Ascending aorta (tissue), 2 donors: ENCODE results near the gene RANBP3. TPM values are rescaled to one million over a fixed set of nuclear protein-coding genes. Genes with fewer than 3 reads are reported as not detected.

Experiments
- DNase-seq, 2 donors: peaks; one replicate each; pipeline ENCODE4 v3.0.0-alpha.2; 2019; ENCODE audit warnings: low spot score in 2 of 2
- H3K27ac ChIP-seq, 2 donors: fragments of 200-600 bp; sonication (generic); one replicate each; pipeline ENCODE4 v1.5.1; 2016 to 2017; ENCODE audit warnings: mild to moderate bottlenecking in 1 of 2
- H3K27me3 ChIP-seq: fragments of 200-600 bp; sonication (generic); one replicate; pipeline ENCODE4 v1.5.1; 2017
- H3K36me3 ChIP-seq, 2 donors: fragments of 200-600 bp; sonication (generic); one replicate each; pipeline ENCODE4 v1.5.1; 2016
- H3K4me1 ChIP-seq, 2 donors: fragments of 200-600 bp; sonication (generic); one replicate each; pipeline ENCODE4 v1.5.1; 2016 to 2017; ENCODE audit warnings: mild to moderate bottlenecking in 1 of 2
- H3K4me3 ChIP-seq, 2 donors: fragments of 200-600 bp; sonication (generic); one replicate each; pipeline ENCODE4 v1.5.1; 2016 to 2017; ENCODE audit warnings: mild to moderate bottlenecking in 1 of 2
- H3K9me3 ChIP-seq, 2 donors: fragments of 200-600 bp; sonication (generic); one replicate each; pipeline ENCODE4 v1.5.1; 2016
- CTCF ChIP-seq, 3 experiments: fragments of 200-600 bp in 2 of 3; fragments of 450-650 bp in 1 of 3; sonication (generic) in 2 of 3; IDR thresholded peaks; one replicate each; pipeline ENCODE4 v1.5.1; 2016 to 2019; ENCODE audit warnings: antibody characterized with exemption in 3 of 3, mild to moderate bottlenecking in 1 of 3, moderate library complexity in 1 of 3
- intact Hi-C: fragments of 100-400 bp; cut with DNase I; formaldehyde crosslinking; loops from one replicate; pipeline ENCODE4 v1.15.1; 2023
- total RNA-seq: library from RNA; depleted of rRNA; stranded (reverse); fragments of >200 nt; gene quantifications from one replicate; pipeline ENCODE4 v1.1.0, GENCODE V29; 2016

RANBP3 gene
- total RNA-seq, 1 donor from 2014 or later: 48.0 TPM

DNA sequence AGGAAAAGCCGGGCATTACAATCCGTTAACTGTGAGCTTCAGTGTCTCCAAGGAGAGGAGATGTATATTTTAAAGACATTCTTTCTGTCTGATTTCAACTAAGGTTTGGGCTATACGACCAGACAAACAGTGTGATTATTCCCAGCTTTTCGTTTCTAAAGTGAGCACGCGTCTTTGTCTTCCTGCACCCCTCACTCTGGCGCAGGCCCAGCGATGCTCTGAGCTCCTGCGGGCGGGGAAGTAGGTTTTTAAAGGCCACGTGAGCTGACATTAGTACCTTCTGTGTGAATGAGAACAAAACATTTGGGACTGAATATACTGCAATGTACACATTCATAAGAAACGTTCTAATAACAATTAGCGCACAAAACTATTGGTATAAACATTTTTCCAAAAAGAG lies 15.3 kb upstream of the RANBP3 start:
- Histone ChIP-seq H3K27ac (no peak overlapping the region), H3K36me3 (peaks cover 0 to 44% of the 10 kb centered on the region in 2 donors)
- intact Hi-C loops: no loop called here

GRCh38 chr19:5992756-5993155 lies 14.8 kb upstream of the RANBP3 start:
- Histone ChIP-seq H3K4me1 (peaks cover 0 to 5% of the 10 kb centered on the region in 2 donors), H3K9me3 (no peaks in the 10 kb centered on the region), H3K27me3 (no peaks in the 10 kb centered on the region), H3K27ac (no peak overlapping the region), H3K4me3 (no peak overlapping the region), H3K36me3 (peaks cover 0 to 44% of the 10 kb centered on the region in 2 donors)
- intact Hi-C loops: no loop called here
- DNase-seq: no peak
- no peak for TF ChIP-seq CTCF (IDR thresholded peaks at IDR 0.05)

More for the DNA sequence above, 15.3 kb upstream of the RANBP3 start:
- TF ChIP-seq CTCF (IDR thresholded peaks at IDR 0.05): no peak
- DNase-seq: no peak
- Histone ChIP-seq H3K4me3 (no peak overlapping the region), H3K9me3 (no peaks in the 10 kb centered on the region), H3K27me3 (no peaks in the 10 kb centered on the region), H3K4me1 (peaks cover 0 to under 1% of the 10 kb centered on the region in 2 donors)

DNA sequence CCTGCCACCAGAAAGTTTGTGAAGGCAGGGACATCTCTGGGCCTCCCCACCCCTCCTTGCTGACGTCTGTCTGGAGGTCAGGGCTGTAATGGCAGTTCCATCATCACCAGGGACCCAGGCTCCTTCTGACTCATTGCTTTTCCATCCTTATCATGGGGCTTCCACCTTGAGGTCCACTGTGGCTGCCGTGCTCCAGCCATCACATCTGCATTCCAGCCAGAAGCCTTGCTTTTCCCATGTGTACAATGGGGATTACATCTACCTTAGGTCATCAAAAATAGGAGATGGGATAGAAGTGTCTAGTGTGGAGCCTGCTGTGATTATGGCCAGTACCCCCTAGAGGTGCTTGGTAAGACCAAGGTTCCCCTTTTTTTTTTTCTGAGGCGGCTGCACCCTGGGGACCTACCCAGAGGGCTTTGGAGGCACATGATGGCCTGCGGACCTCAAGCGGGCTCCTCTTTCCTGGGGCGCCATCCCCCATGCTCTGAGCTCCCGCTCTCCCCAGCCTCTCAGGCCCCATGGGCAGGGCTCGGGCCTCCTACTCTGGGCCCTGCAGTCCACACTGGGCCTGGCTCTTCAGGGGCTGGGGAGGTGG lies 13.4 kb upstream of the RANBP3 start:
- Histone ChIP-seq H3K27me3 (no peaks in the 10 kb centered on the region), H3K4me1 (peaks cover 0 to 6% of the 10 kb centered on the region in 2 donors), H3K36me3 (peaks cover 0 to 34% of the 10 kb centered on the region in 2 donors), H3K27ac (no peak overlapping the region), H3K4me3 (no peak overlapping the region), H3K9me3 (no peaks in the 10 kb centered on the region)
- TF ChIP-seq CTCF (IDR thresholded peaks at IDR 0.05): no peak
- intact Hi-C loops: no loop called here
- DNase-seq: no peak

- no peak for TF ChIP-seq CTCF (IDR thresholded peaks at IDR 0.05)
- Histone ChIP-seq H3K4me3 (no peak overlapping the region), H3K4me1 (peaks cover 0 to 13% of the 10 kb centered on the region in 2 donors), H3K9me3 (no peaks in the 10 kb centered on the region), H3K36me3 (peaks cover 0 to 25% of the 10 kb centered on the region in 2 donors), H3K27ac (no peak overlapping the region), H3K27me3 (no peaks in the 10 kb centered on the region)
- no peak for DNase-seq
- intact Hi-C loops: no loop called here
Observed at GRCh38 chr19:5990289-5990797, 12.4 kb upstream of the RANBP3 start.

GRCh38 chr19:5989388-5990074 lies 11.6 kb upstream of the RANBP3 start:
- H3K4me3 ChIP-seq: no peak overlapping the region
- H3K9me3 ChIP-seq: no peaks in the 10 kb centered on the region
- intact Hi-C loops: loop anchor here (5.0 kb wide), 1 partner anchor 138 kb away; no protein-coding TSS in a partner anchor

More at GRCh38 chr19:5989388-5990074, 11.6 kb upstream of the RANBP3 start:
- no peaks in the 10 kb centered on the region for H3K27me3 ChIP-seq
- no peak for TF ChIP-seq CTCF (IDR thresholded peaks at IDR 0.05)
- no peak overlapping the region for H3K27ac ChIP-seq
- no peak for DNase-seq
- peaks cover 0 to 19% of the 10 kb centered on the region in 2 donors for H3K4me1 ChIP-seq
- H3K36me3 ChIP-seq: peaks cover 0 to 18% of the 10 kb centered on the region in 2 donors
